NCI-H1417 treated with DMSO at 0.1 percent for 48 hours (cell line): Measurements from ENCODE around the gene SKA2.
A peak's percentile ranks its signal among the peaks of the same experiment; 100 is the strongest.
"Not testable (repeated sequence)": the region's sequence is repeated elsewhere in the genome, so short reads cannot be mapped to it uniquely, and the experiment has no call there.

ENCODE experiments used
- DNase-seq: peaks from one replicate; lab custom pipeline; 2025; lab: John Stamatoyannopoulos, UW

SKA2 gene

GRCh38 chr17:59154721-59155438 is at the start of gene SKA2:
TSS of gene SKA2 (minus strand) at chr17:59155186. CDS start at chr17:59155163, 23 bp downstream.
- peak; percentile 100 for DNase-seq

GRCh38 chr17:59202320-59202719 is 47.3 kb upstream of the SKA2 start:
- no peak for DNase-seq

- no peak for DNase-seq
Measured at GRCh38 chr17:59199398-59199797, 44.4 kb upstream of the SKA2 start.

- no peak for DNase-seq
Measured at GRCh38 chr17:59193336-59193862, 38.4 kb upstream of the SKA2 start.

GRCh38 chr17:59190806-59191205 is 35.8 kb upstream of the SKA2 start:
- no peak for DNase-seq

- no peak for DNase-seq
Measured at GRCh38 chr17:59186850-59187249, 31.9 kb upstream of the SKA2 start.

- no peak for DNase-seq
Measured at GRCh38 chr17:59185997-59186396, 31.0 kb upstream of the SKA2 start.

- DNase-seq = no peak
Measured at GRCh38 chr17:59181481-59181880, 26.5 kb upstream of the SKA2 start.

- no peak for DNase-seq
Measured at GRCh38 chr17:59180626-59181025, 25.6 kb upstream of the SKA2 start.

- DNase-seq = not testable (repeated sequence)
Measured at GRCh38 chr17:59179601-59180000, 24.6 kb upstream of the SKA2 start.

- DNase-seq = no peak
Measured at GRCh38 chr17:59178266-59178985, 23.4 kb upstream of the SKA2 start.

GRCh38 chr17:59175076-59175475 is 20.1 kb upstream of the SKA2 start:
- DNase-seq = no peak

- no peak for DNase-seq
Measured at GRCh38 chr17:59174671-59175070, 19.7 kb upstream of the SKA2 start.

- DNase-seq = no peak
Measured at GRCh38 chr17:59172436-59173004, 17.5 kb upstream of the SKA2 start.

- DNase-seq = no peak
Measured at GRCh38 chr17:59167571-59168001, 12.6 kb upstream of the SKA2 start.

- DNase-seq = no peak
Measured at GRCh38 chr17:59165933-59166342, 11.0 kb upstream of the SKA2 start.

GRCh38 chr17:59161477-59161876 is 6.5 kb upstream of the SKA2 start:
- no peak for DNase-seq

- DNase-seq = no peak
Measured at GRCh38 chr17:59160157-59161025, 5.4 kb upstream of the SKA2 start.

- peak; percentile 100 for DNase-seq
Measured at GRCh38 chr17:59155439-59156177, 622 bp upstream of the SKA2 start, which contains the start of gene PRR11. TSS of gene PRR11 (plus strand) at chr17:59155746. CDS start at chr17:59169753, 14,007 bp downstream.

GRCh38 chr17:59154292-59154720 is 680 bp downstream of the SKA2 start:
- DNase-seq = no peak

GRCh38 chr17:59152925-59153324 is 2.1 kb downstream of the SKA2 start:
- no peak for DNase-seq
